Mesenchymal stem cell (in vitro differentiated cells and primary cell): ENCODE measurements around the gene CDR2L.

Source experiments
- DNase-seq: peaks from one replicate; pipeline ENCODE4 v3.0.0-alpha.2; 2013
- H2AFZ ChIP-seq: one replicate; pipeline ENCODE4 v1.6.1; 2013; ENCODE audit warnings: low read depth, mild to moderate bottlenecking, control low read depth, inconsistent platforms, low read length, moderate library complexity
- H2AK5ac ChIP-seq: 2 replicates; pipeline ENCODE4 v1.6.1; 2013; ENCODE audit warnings: low read length, moderate library complexity, mild to moderate bottlenecking, inconsistent platforms; ENCODE audit not compliant: severe bottlenecking
- H2BK120ac ChIP-seq: one replicate; pipeline ENCODE4 v1.6.1; 2013; ENCODE audit warnings: low read depth, mild to moderate bottlenecking, inconsistent platforms, low read length, moderate library complexity
- H2BK12ac ChIP-seq, 2 experiments: one replicate each; pipeline ENCODE4 v1.6.1; 2013; ENCODE audit warnings: inconsistent platforms in 2 of 2, low read length in 2 of 2, mild to moderate bottlenecking in 2 of 2, moderate library complexity in 2 of 2, control low read depth in 1 of 2
- H2BK15ac ChIP-seq: one replicate; pipeline ENCODE4 v1.6.1; 2013; ENCODE audit warnings: mild to moderate bottlenecking, low read depth, inconsistent platforms; ENCODE audit not compliant: poor library complexity, severe bottlenecking
- H2BK5ac ChIP-seq: 2 replicates; pipeline ENCODE4 v1.6.1; 2013; ENCODE audit warnings: low read depth, mild to moderate bottlenecking, low read length, control low read depth, inconsistent platforms; ENCODE audit not compliant: poor library complexity, severe bottlenecking
- H3K14ac ChIP-seq, 2 experiments: one replicate each; pipeline ENCODE4 v1.6.1; 2013; ENCODE audit warnings: inconsistent platforms in 2 of 2, low read length in 2 of 2, control low read depth in 1 of 2, mild to moderate bottlenecking in 1 of 2, moderate library complexity in 1 of 2
- H3K18ac ChIP-seq, 2 experiments: one replicate each; pipeline ENCODE4 v1.6.1; 2013; ENCODE audit warnings: inconsistent platforms in 2 of 2, low read length in 2 of 2, control low read depth in 1 of 2, low read depth in 1 of 2, mild to moderate bottlenecking in 1 of 2
- H3K23ac ChIP-seq, 2 experiments: one replicate each; pipeline ENCODE4 v1.6.1; 2013; ENCODE audit warnings: inconsistent platforms in 2 of 2, low read length in 2 of 2, mild to moderate bottlenecking in 2 of 2, moderate library complexity in 2 of 2, control low read depth in 1 of 2
- H3K27ac ChIP-seq: 2 replicates; pipeline ENCODE4 v1.5.1; 2013; ENCODE audit warnings: mild to moderate bottlenecking, moderate library complexity, low read length, control low read depth, inconsistent platforms; ENCODE audit not compliant: poor library complexity, severe bottlenecking
- H3K27me3 ChIP-seq, 2 experiments: 2 replicates each; pipeline versions ENCODE4 v1.6.1 to v1.7.0; 2013; ENCODE audit warnings: low read length in 2 of 2, mild to moderate bottlenecking in 2 of 2, moderate library complexity in 2 of 2, control low read depth in 1 of 2, inconsistent platforms in 1 of 2; ENCODE audit not compliant: control insufficient read depth in 1 of 2, insufficient read depth in 1 of 2
- H3K36me3 ChIP-seq, 2 experiments: 2 replicates each; pipeline versions ENCODE4 v1.6.1 to v1.7.0; 2013; ENCODE audit warnings: low read length in 2 of 2, control low read depth in 1 of 2, inconsistent platforms in 1 of 2, low read depth in 1 of 2, mild to moderate bottlenecking in 1 of 2; ENCODE audit not compliant: insufficient read depth in 2 of 2, control insufficient read depth in 1 of 2
- H3K4ac ChIP-seq, 2 experiments: one replicate each; pipeline ENCODE4 v1.6.1; 2013; ENCODE audit warnings: inconsistent platforms in 2 of 2, low read length in 2 of 2, mild to moderate bottlenecking in 2 of 2, moderate library complexity in 2 of 2, control low read depth in 1 of 2, low read depth in 1 of 2
- H3K4me1 ChIP-seq: 2 replicates; pipeline ENCODE4 v1.6.1; 2013; ENCODE audit warnings: low read depth, low read length, control low read depth; ENCODE audit not compliant: control insufficient read depth, insufficient read depth
- H3K4me2 ChIP-seq: 2 replicates; pipeline ENCODE4 v1.6.1; 2013; ENCODE audit warnings: low read length, mild to moderate bottlenecking, inconsistent platforms; ENCODE audit not compliant: poor library complexity, severe bottlenecking
- H3K4me3 ChIP-seq, 2 experiments: 2 replicates each; pipeline versions ENCODE4 v1.5.1 to v1.7.0; 2013; ENCODE audit warnings: low read length in 2 of 2, mild to moderate bottlenecking in 2 of 2, control low read depth in 1 of 2, low read depth in 1 of 2; ENCODE audit not compliant: insufficient read depth in 1 of 2
- H3K79me1 ChIP-seq: replicated peaks from 2 replicates; pipeline ENCODE4 v1.6.1; 2013; ENCODE audit warnings: mild to moderate bottlenecking, control low read depth, low read length, inconsistent platforms; ENCODE audit not compliant: poor library complexity, severe bottlenecking
- H3K9ac ChIP-seq: 2 replicates; pipeline ENCODE4 v1.7.0; 2013; ENCODE audit warnings: mild to moderate bottlenecking, low read length, moderate library complexity
- H3K9me3 ChIP-seq: 2 replicates; pipeline ENCODE4 v1.7.0; 2013; ENCODE audit warnings: mild to moderate bottlenecking, low read length; ENCODE audit not compliant: control insufficient read depth
- H4K8ac ChIP-seq: one replicate; pipeline ENCODE4 v1.6.1; 2013; ENCODE audit warnings: inconsistent platforms, mild to moderate bottlenecking, low read length, moderate library complexity
- H4K91ac ChIP-seq: one replicate; pipeline ENCODE4 v1.6.1; 2013; ENCODE audit warnings: mild to moderate bottlenecking, low read length, inconsistent platforms
- WGBS: methylation state at CpG from one replicate; pipeline ENCODE4 v1.1.7; 2013; ENCODE audit warnings: mixed read lengths; 5-methylcytosine and 5-hydroxymethylcytosine counted together

Gene CDR2L

GRCh38 chr17:75031972-75032719 lies 44.7 kb downstream of the CDR2L start:
- Histone ChIP-seq H2BK12ac (no peak overlapping the region), H2AFZ (no peak overlapping the region), H4K91ac (no peak overlapping the region), H3K4me2 (no peak overlapping the region), H3K4me3 (peak overlapping the region in 1 of 2 experiments; percentile 93), H3K27me3 (no peaks in the 10 kb centered on the region), H3K23ac (no peak overlapping the region), H3K9me3 (peaks cover 11% of the 10 kb centered on the region), H3K36me3 (peaks cover 0 to 6% of the 10 kb centered on the region in 2 experiments), H3K4ac (no peak overlapping the region), H2AK5ac (no peak overlapping the region), H2BK5ac (no peak overlapping the region), H4K8ac (no peak overlapping the region), H3K9ac (peak overlapping the region; percentile 99), H3K18ac (no peak overlapping the region), H3K79me1 (no peaks in the 10 kb centered on the region), H3K4me1 (peaks cover 17% of the 10 kb centered on the region), H2BK120ac (no peak overlapping the region), H3K27ac (no peak overlapping the region), H3K14ac (no peak overlapping the region), H2BK15ac (no peak overlapping the region)
- 54% methylated on average over 10 of the region's 10 CpGs for WGBS
- peak; percentile 79 for DNase-seq

GRCh38 chr17:75032720-75033280 lies 45.4 kb downstream of the CDR2L start:
- Histone ChIP-seq H3K14ac (no peak overlapping the region), H2BK12ac (no peak overlapping the region), H3K27me3 (no peaks in the 10 kb centered on the region), H2AK5ac (no peak overlapping the region), H3K36me3 (peaks cover 5 to 6% of the 10 kb centered on the region in 2 experiments), H3K27ac (no peak overlapping the region), H2BK5ac (no peak overlapping the region), H3K4me3 (peak overlapping the region in 1 of 2 experiments; percentile 93), H4K8ac (no peak overlapping the region), H3K79me1 (no peaks in the 10 kb centered on the region), H4K91ac (no peak overlapping the region), H3K4me1 (peaks cover 17% of the 10 kb centered on the region), H2BK15ac (no peak overlapping the region), H3K9me3 (peaks cover 11% of the 10 kb centered on the region), H3K9ac (peak overlapping the region; percentile 99), H3K4ac (no peak overlapping the region), H2AFZ (no peak overlapping the region), H2BK120ac (no peak overlapping the region), H3K23ac (no peak overlapping the region), H3K18ac (no peak overlapping the region), H3K4me2 (peak overlapping the region; percentile 55)
- no peak for DNase-seq
- WGBS, result 58% methylated on average over 7 of the region's 13 CpGs

GRCh38 chr17:75033346-75034235 lies 46.2 kb downstream of the CDR2L start:
- Histone ChIP-seq H3K4ac (peak overlapping the region in 1 of 2 experiments; percentile 25), H3K36me3 (peaks cover 9 to 11% of the 10 kb centered on the region in 2 experiments), H3K18ac (no peak overlapping the region), H2AK5ac (no peak overlapping the region), H2BK5ac (no peak overlapping the region), H2AFZ (peak overlapping the region; percentile 72), H3K14ac (no peak overlapping the region), H3K4me1 (peaks cover 17% of the 10 kb centered on the region), H2BK15ac (no peak overlapping the region), H2BK120ac (no peak overlapping the region), H3K4me2 (peak overlapping the region; percentile 79), H3K9me3 (peaks cover 11% of the 10 kb centered on the region), H4K91ac (no peak overlapping the region), H3K79me1 (peaks cover 3% of the 10 kb centered on the region), H3K23ac (no peak overlapping the region), H3K27ac (peak overlapping the region; percentile 50), H3K9ac (peak overlapping the region; percentile 99), H3K4me3 (peak overlapping the region; percentile 83 to 93), H4K8ac (no peak overlapping the region), H3K27me3 (no peaks in the 10 kb centered on the region), H2BK12ac (no peak overlapping the region)
- DNase-seq, result peak; percentile 95
- WGBS, result under 1% methylated on average over 34 of the region's 36 CpGs
